Prostate gland (tissue), 2 donors: Measurements from ENCODE around the gene EID2.

ENCODE experiments used
- POLR2A ChIP-seq: fragments of 450-650 bp; IDR thresholded peaks from one replicate; pipeline ENCODE4 v1.6.1; 2016; ENCODE audit warnings: antibody characterized with exemption, mild to moderate bottlenecking
- TF ChIP-seq, protein P1 (sequence below), 4 experiments: fragments of 200-600 bp in 2 of 4; fragments of 450-650 bp in 2 of 4; sonication (generic) in 2 of 4; IDR thresholded peaks; 1 replicate in 3 of 4; 2 replicates in 1 of 4; pipeline ENCODE4 v1.5.1; 2016 to 2019; ENCODE audit warnings: antibody characterized with exemption in 4 of 4, mild to moderate bottlenecking in 2 of 4, moderate library complexity in 2 of 4

DNA sequence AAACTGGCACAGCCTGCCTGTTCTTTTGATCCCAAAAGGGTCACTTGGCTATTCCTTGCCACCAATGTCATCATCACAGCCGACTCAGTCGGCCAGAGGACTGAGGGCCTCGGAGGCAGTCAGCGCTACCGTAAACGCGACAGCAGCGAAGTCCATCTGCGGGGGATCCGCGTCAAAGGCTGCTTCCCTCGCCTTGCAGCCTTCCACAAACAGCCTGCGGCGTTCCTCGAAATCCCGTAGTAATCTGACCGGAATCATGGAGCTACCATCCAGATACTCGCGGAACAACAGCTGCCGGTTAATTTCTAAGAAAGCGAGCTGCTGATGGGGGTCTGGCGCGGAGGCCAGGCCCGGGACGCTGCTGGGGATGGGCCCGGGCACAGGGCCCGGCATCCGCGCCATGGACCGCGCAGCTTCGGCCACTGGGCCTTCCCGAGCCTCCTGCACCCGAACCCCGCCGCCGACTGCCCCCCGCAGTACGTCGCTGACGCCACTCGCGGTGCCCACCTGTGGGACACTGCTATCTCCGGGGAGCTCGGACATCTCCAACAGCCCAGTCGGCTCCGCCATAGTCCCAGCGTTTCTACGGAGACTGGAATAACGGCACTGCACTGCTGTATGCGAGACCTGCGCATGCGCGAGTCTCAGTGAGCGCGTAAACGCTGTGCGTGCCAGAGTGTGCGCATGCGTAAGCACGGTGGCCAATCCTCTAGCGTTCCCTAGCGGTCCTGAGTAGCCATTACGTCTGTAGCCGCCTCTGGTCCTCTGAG lies 7.5 kb downstream of the EID2 start, which contains the start of gene EID2B:
- TF ChIP-seq, protein P1, sequence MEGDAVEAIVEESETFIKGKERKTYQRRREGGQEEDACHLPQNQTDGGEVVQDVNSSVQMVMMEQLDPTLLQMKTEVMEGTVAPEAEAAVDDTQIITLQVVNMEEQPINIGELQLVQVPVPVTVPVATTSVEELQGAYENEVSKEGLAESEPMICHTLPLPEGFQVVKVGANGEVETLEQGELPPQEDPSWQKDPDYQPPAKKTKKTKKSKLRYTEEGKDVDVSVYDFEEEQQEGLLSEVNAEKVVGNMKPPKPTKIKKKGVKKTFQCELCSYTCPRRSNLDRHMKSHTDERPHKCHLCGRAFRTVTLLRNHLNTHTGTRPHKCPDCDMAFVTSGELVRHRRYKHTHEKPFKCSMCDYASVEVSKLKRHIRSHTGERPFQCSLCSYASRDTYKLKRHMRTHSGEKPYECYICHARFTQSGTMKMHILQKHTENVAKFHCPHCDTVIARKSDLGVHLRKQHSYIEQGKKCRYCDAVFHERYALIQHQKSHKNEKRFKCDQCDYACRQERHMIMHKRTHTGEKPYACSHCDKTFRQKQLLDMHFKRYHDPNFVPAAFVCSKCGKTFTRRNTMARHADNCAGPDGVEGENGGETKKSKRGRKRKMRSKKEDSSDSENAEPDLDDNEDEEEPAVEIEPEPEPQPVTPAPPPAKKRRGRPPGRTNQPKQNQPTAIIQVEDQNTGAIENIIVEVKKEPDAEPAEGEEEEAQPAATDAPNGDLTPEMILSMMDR (IDR thresholded peaks at IDR 0.05): peak; percentile 93 to 100 (median 99)
- TF ChIP-seq POLR2A: peak; percentile 62
